ENCODE data around the gene HSD17B8. TPM values are rescaled to one million over a fixed set of nuclear protein-coding genes. Genes with fewer than 3 reads are reported as not detected.

The HSD17B8 gene
- total and polyA plus RNA-seq, 2 experiments from 2014 or later: 4.3 to 8.9 TPM

DNA sequence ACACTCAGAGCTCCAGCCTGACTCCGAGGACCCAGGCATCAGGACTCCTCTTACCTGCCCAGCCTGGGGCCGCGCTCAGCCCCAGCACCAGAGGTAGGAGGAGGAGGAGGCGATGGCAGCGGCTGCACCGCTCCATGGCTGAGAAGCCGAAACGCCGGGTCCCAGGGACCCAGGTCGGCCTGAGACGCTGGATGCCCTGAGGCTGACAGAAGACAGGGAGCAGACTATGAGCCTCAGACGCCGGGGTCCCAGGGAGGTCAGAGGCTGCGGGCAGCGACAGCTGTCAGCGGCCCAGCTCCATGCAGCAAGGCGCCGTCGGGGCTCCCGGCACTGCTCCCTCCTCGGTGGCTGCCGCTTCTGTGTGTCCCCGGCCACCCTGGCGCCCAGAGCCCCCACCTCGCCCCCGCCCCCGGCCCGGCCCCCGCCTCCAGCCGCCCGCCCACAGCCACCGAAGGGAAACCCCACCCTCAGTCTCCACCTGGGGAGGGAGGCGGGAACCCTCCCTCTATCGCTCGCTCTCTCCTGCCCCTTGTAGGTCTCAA lies 12.3 kb upstream of the HSD17B8 start, which contains the start of gene COL11A2:
TSS of gene COL11A2 (minus strand) at position 363 of the 542 bp plus-strand sequence. CDS start at position 136, 227 bp downstream.
- peak; percentile 60 for DNase-seq (ENCODE audit: low spot score)
- H3F3A ChIP-seq (replicated peaks; ENCODE audit: low read depth): 0 out of 2 replicates have a peak, but pooled peaks cover 2% of the 10 kb centered on the region
- H3K4me2 ChIP-seq: peak within 1 kb of the TSS; percentile 100
- H3K4me1 Mint-ChIP-seq: peaks cover 14% of the 10 kb centered on the region
- peaks cover 17% of the 10 kb centered on the region for H3K27me3 Mint-ChIP-seq (ENCODE audit: insufficient read depth, low read depth, poor library complexity)
- H3K27me3 ChIP-seq (ENCODE audit: insufficient read depth): peaks cover 27% of the 10 kb centered on the region
- peaks cover 23% of the 10 kb centered on the region for H3K36me3 Mint-ChIP-seq (ENCODE audit: low read depth)
- peak within 1 kb of the TSS; percentile 94 for H3K4me3 ChIP-seq
- no peaks in the 10 kb centered on the region for H3K9me2 ChIP-seq (ENCODE audit: insufficient read depth)
- H2AFZ ChIP-seq: peak within 1 kb of the TSS; percentile 100
- no peaks in the 10 kb centered on the region; the same call in 1 of the 2 replicates for H3K36me3 ChIP-seq (ENCODE audit: insufficient read depth)
- H3K79me2 ChIP-seq (replicated peaks; ENCODE audit: insufficient read depth): no peaks in the 10 kb centered on the region
- no peaks in the 10 kb centered on the region for H3K9me3 Mint-ChIP-seq
- TF ChIP-seq, protein P1, sequence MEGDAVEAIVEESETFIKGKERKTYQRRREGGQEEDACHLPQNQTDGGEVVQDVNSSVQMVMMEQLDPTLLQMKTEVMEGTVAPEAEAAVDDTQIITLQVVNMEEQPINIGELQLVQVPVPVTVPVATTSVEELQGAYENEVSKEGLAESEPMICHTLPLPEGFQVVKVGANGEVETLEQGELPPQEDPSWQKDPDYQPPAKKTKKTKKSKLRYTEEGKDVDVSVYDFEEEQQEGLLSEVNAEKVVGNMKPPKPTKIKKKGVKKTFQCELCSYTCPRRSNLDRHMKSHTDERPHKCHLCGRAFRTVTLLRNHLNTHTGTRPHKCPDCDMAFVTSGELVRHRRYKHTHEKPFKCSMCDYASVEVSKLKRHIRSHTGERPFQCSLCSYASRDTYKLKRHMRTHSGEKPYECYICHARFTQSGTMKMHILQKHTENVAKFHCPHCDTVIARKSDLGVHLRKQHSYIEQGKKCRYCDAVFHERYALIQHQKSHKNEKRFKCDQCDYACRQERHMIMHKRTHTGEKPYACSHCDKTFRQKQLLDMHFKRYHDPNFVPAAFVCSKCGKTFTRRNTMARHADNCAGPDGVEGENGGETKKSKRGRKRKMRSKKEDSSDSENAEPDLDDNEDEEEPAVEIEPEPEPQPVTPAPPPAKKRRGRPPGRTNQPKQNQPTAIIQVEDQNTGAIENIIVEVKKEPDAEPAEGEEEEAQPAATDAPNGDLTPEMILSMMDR (conservative IDR thresholded peaks at IDR 0.05; ENCODE audit: low read depth in 2 of 2): no peak
- TF ChIP-seq ZNF114 (CRISPR knock-in tag; IDR thresholded peaks at IDR 0.05) (no peak), ZNF331 (CRISPR knock-in tag; IDR thresholded peaks at IDR 0.05; ENCODE audit: low read depth) (no peak), JUNB (IDR thresholded peaks at IDR 0.05; ENCODE audit: unreplicated experiment) (no peak), EZH2 (IDR thresholded peaks at IDR 0.05; ENCODE audit: low read depth, unreplicated experiment) (no peak), EZH2phosphoT487 (IDR thresholded peaks at IDR 0.05; ENCODE audit: unreplicated experiment) (no peak), POLR2AphosphoS5 (IDR thresholded peaks at IDR 0.05; ENCODE audit: low read depth) (no peak), STAT1 (IDR thresholded peaks at IDR 0.05; ENCODE audit: unreplicated experiment) (no peak), NANOG (IDR thresholded peaks at IDR 0.05; ENCODE audit: borderline replicate concordance) (no peak), CREB1 (CRISPR knock-in tag; IDR thresholded peaks at IDR 0.05; ENCODE audit: low read depth) (no peak)
- TF ChIP-seq, protein P2, sequence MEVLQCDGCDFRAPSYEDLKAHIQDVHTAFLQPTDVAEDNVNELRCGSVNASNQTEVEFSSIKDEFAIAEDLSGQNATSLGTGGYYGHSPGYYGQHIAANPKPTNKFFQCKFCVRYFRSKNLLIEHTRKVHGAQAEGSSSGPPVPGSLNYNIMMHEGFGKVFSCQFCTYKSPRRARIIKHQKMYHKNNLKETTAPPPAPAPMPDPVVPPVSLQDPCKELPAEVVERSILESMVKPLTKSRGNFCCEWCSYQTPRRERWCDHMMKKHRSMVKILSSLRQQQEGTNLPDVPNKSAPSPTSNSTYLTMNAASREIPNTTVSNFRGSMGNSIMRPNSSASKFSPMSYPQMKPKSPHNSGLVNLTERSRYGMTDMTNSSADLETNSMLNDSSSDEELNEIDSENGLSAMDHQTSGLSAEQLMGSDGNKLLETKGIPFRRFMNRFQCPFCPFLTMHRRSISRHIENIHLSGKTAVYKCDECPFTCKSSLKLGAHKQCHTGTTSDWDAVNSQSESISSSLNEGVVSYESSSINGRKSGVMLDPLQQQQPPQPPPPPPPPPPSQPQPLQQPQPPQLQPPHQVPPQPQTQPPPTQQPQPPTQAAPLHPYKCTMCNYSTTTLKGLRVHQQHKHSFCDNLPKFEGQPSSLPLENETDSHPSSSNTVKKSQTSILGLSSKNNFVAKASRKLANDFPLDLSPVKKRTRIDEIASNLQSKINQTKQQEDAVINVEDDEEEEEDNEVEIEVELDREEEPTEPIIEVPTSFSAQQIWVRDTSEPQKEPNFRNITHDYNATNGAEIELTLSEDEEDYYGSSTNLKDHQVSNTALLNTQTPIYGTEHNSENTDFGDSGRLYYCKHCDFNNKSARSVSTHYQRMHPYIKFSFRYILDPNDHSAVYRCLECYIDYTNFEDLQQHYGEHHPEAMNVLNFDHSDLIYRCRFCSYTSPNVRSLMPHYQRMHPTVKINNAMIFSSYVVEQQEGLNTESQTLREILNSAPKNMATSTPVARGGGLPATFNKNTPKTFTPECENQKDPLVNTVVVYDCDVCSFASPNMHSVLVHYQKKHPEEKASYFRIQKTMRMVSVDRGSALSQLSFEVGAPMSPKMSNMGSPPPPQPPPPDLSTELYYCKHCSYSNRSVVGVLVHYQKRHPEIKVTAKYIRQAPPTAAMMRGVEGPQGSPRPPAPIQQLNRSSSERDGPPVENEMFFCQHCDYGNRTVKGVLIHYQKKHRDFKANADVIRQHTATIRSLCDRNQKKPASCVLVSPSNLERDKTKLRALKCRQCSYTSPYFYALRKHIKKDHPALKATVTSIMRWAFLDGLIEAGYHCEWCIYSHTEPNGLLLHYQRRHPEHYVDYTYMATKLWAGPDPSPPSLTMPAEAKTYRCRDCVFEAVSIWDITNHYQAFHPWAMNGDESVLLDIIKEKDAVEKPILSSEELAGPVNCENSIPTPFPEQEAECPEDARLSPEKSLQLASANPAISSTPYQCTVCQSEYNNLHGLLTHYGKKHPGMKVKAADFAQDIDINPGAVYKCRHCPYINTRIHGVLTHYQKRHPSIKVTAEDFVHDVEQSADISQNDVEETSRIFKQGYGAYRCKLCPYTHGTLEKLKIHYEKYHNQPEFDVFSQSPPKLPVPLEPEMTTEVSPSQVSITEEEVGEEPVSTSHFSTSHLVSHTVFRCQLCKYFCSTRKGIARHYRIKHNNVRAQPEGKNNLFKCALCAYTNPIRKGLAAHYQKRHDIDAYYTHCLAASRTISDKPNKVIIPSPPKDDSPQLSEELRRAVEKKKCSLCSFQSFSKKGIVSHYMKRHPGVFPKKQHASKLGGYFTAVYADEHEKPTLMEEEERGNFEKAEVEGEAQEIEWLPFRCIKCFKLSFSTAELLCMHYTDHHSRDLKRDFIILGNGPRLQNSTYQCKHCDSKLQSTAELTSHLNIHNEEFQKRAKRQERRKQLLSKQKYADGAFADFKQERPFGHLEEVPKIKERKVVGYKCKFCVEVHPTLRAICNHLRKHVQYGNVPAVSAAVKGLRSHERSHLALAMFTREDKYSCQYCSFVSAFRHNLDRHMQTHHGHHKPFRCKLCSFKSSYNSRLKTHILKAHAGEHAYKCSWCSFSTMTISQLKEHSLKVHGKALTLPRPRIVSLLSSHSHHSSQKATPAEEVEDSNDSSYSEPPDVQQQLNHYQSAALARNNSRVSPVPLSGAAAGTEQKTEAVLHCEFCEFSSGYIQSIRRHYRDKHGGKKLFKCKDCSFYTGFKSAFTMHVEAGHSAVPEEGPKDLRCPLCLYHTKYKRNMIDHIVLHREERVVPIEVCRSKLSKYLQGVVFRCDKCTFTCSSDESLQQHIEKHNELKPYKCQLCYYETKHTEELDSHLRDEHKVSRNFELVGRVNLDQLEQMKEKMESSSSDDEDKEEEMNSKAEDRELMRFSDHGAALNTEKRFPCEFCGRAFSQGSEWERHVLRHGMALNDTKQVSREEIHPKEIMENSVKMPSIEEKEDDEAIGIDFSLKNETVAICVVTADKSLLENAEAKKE (CRISPR knock-in tag; IDR thresholded peaks at IDR 0.05): no peak
- TF ChIP-seq, protein P3, sequence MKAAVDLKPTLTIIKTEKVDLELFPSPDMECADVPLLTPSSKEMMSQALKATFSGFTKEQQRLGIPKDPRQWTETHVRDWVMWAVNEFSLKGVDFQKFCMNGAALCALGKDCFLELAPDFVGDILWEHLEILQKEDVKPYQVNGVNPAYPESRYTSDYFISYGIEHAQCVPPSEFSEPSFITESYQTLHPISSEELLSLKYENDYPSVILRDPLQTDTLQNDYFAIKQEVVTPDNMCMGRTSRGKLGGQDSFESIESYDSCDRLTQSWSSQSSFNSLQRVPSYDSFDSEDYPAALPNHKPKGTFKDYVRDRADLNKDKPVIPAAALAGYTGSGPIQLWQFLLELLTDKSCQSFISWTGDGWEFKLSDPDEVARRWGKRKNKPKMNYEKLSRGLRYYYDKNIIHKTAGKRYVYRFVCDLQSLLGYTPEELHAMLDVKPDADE (IDR thresholded peaks at IDR 0.05): no peak
- TF ChIP-seq, protein P4, sequence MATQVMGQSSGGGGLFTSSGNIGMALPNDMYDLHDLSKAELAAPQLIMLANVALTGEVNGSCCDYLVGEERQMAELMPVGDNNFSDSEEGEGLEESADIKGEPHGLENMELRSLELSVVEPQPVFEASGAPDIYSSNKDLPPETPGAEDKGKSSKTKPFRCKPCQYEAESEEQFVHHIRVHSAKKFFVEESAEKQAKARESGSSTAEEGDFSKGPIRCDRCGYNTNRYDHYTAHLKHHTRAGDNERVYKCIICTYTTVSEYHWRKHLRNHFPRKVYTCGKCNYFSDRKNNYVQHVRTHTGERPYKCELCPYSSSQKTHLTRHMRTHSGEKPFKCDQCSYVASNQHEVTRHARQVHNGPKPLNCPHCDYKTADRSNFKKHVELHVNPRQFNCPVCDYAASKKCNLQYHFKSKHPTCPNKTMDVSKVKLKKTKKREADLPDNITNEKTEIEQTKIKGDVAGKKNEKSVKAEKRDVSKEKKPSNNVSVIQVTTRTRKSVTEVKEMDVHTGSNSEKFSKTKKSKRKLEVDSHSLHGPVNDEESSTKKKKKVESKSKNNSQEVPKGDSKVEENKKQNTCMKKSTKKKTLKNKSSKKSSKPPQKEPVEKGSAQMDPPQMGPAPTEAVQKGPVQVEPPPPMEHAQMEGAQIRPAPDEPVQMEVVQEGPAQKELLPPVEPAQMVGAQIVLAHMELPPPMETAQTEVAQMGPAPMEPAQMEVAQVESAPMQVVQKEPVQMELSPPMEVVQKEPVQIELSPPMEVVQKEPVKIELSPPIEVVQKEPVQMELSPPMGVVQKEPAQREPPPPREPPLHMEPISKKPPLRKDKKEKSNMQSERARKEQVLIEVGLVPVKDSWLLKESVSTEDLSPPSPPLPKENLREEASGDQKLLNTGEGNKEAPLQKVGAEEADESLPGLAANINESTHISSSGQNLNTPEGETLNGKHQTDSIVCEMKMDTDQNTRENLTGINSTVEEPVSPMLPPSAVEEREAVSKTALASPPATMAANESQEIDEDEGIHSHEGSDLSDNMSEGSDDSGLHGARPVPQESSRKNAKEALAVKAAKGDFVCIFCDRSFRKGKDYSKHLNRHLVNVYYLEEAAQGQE (IDR thresholded peaks at IDR 0.05; ENCODE audit: unreplicated experiment): no peak
- no peak within 1 kb of the TSS for H3K27ac ChIP-seq (ENCODE audit: low read depth)
- H3K4me1 ChIP-seq (ENCODE audit: insufficient read depth): peaks cover 11% of the 10 kb centered on the region
- no peak within 1 kb of the TSS for H3K27ac Mint-ChIP-seq
- H3K4me3 Mint-ChIP-seq: peak within 1 kb of the TSS; percentile 90
- H4K20me1 ChIP-seq (replicated peaks; ENCODE audit: insufficient read depth): no peaks in the 10 kb centered on the region
- peak; percentile 70 for ATAC-seq

All from GM23338 (cell line).